GM10266 (cell line): ENCODE results near the gene BMPR1B.

Source experiments
- DNase-seq: peaks from one replicate; pipeline ENCODE4 v3.0.0; 2012; ENCODE audit errors: extremely low spot score
- CTCF ChIP-seq: IDR thresholded peaks from 2 replicates; pipeline ENCODE4 v1.5.1; 2012; ENCODE audit warnings: mild to moderate bottlenecking, low read depth; ENCODE audit not compliant: control insufficient read depth, insufficient read depth; ENCODE audit errors: missing control alignments

BMPR1B gene

GRCh38 chr4:94976371-94977011 lies 218.7 kb downstream of the BMPR1B start:
- DNase-seq = no peak
- no peak for TF ChIP-seq CTCF

DNA sequence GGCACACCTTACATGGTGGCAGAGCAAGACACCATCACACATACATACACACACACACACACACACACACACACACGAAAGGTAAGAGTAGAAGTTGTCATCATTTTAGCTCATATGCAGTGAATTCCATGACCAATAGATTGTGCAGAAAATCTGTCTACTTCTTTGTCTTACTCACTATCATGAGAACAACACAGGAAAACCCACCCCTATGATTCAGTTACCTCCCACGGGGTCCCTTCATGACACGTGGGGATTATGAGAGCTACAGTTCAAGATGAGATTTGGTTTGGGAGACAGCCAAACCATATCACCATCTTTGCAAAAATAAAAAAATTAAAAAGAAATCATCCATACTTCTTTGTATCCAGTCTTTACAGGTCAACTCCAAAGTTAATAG lies 221.1 kb downstream of the BMPR1B start:
- no peak for TF ChIP-seq CTCF
- no peak for DNase-seq

DNA sequence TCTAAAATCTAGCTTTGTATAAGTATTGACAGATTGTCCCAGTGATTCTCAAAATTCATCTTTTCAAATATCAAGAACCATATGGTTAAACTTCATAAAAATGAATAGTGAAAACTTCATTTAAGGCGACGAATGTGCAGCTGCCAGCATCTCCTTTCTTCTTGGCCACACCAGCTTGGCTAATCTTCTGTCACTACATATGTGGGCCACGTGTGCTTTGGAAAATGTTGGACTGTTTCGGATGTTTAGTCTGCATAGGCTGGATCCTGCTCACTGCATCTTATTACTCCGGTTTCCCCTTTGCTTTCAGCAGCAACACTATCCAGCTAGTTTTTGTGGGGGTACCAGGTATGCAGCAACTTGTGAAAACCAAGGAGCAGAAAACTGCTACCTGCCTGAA lies 221.9 kb downstream of the BMPR1B start:
- TF ChIP-seq CTCF = no peak
- DNase-seq = no peak

GRCh38 chr4:94995684-94996394 lies 238.1 kb downstream of the BMPR1B start:
- no peak for TF ChIP-seq CTCF
- DNase-seq = no peak

- TF ChIP-seq CTCF = no peak
- no peak for DNase-seq
Measured at GRCh38 chr4:95000076-95000648, 242.4 kb downstream of the BMPR1B start.

- DNase-seq = no peak
- no peak for TF ChIP-seq CTCF
Measured at GRCh38 chr4:95004912-95005311, 247.2 kb downstream of the BMPR1B start.

DNA sequence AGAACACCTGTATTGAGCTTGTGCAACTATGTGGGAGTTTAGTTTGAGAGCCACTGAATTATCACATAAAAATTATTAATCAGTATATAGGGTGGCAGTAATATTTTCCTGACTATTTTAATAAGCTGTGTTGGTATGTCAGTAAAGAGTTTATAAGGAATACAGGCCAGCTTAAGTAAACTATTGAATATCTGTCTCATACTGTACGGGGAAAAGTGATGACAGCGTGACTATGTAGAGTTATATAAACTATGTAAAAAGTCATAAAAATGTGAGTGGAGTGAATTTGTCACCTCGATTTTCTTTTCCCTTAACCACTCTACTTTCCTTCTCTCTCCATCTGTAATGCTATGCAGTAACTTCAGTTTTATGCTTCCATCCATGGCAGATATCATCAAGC lies 250.2 kb downstream of the BMPR1B start:
- DNase-seq = no peak
- no peak for TF ChIP-seq CTCF
